Measurements from ENCODE around the gene APCDD1L. TPM values are rescaled to one million over a fixed set of nuclear protein-coding genes. Genes with fewer than 3 reads are reported as not detected.
"Not testable (repeated sequence)": the region's sequence is repeated elsewhere in the genome, so short reads cannot be mapped to it uniquely, and the experiment has no call there.

Gene APCDD1L
- polyA plus RNA-seq, 1 donor from 2014 or later = not detected

GRCh38 chr20:58508762-58509395 is 6.3 kb downstream of the APCDD1L start:
- Histone ChIP-seq H4K20me1 (ENCODE audit: insufficient read depth) (no peaks in the 10 kb centered on the region), H2AFZ (ENCODE audit: low read depth, low read length) (no peak overlapping the region), H3K79me2 (replicated peaks; ENCODE audit: insufficient read depth, low read length) (no peaks in the 10 kb centered on the region), H3K36me3 (ENCODE audit: insufficient read depth, low read length) (no peaks in the 10 kb centered on the region), H3K9ac (ENCODE audit: low read length) (no peak overlapping the region), H3K4me3 (ENCODE audit: low read length) (no peak overlapping the region), H3F3A (ENCODE audit: insufficient read depth, low read length, poor library complexity, severe bottlenecking) (no peaks in the 10 kb centered on the region), H3K27me3 (ENCODE audit: insufficient read depth, low read depth, low read length) (peaks cover 15% of the 10 kb centered on the region), H3K4me2 (ENCODE audit: low read length) (no peak overlapping the region), H3K27ac (ENCODE audit: low read length) (no peak overlapping the region), H3K9me2 (ENCODE audit: insufficient read depth, low read length) (no peaks in the 10 kb centered on the region), H3K9me3 (ENCODE audit: low read length) (peaks cover 7% of the 10 kb centered on the region)
- TF ChIP-seq CTCF (IDR thresholded peaks at IDR 0.05; ENCODE audit: poor library complexity, severe bottlenecking) = no peak

- H3K4me3 ChIP-seq (ENCODE audit: low read length); H4K20me1 ChIP-seq (ENCODE audit: insufficient read depth); H3K27me3 ChIP-seq (ENCODE audit: insufficient read depth, low read depth, low read length); H2AFZ ChIP-seq (ENCODE audit: low read depth, low read length); H3K27ac ChIP-seq (ENCODE audit: low read length); H3K9me3 ChIP-seq (ENCODE audit: low read length); H3K4me2 ChIP-seq (ENCODE audit: low read length); H3F3A ChIP-seq (ENCODE audit: insufficient read depth, low read length, poor library complexity, severe bottlenecking); H3K79me2 ChIP-seq (replicated peaks; ENCODE audit: insufficient read depth, low read length); H3K9ac ChIP-seq (ENCODE audit: low read length); H3K36me3 ChIP-seq (ENCODE audit: insufficient read depth, low read length); H3K9me2 ChIP-seq (ENCODE audit: insufficient read depth, low read length): not testable (repeated sequence)
These were observed 8.2 kb downstream of the APCDD1L start for GRCh38 chr20:58506999-58507398.

- Histone ChIP-seq H2AFZ (ENCODE audit: low read depth, low read length) (no peak overlapping the region), H3K9me3 (ENCODE audit: low read length) (peaks cover 7% of the 10 kb centered on the region), H3F3A (ENCODE audit: insufficient read depth, low read length, poor library complexity, severe bottlenecking) (no peaks in the 10 kb centered on the region), H3K27me3 (ENCODE audit: insufficient read depth, low read depth, low read length) (no peaks in the 10 kb centered on the region), H3K4me3 (ENCODE audit: low read length) (no peak overlapping the region), H3K36me3 (ENCODE audit: insufficient read depth, low read length) (no peaks in the 10 kb centered on the region), H3K9me2 (ENCODE audit: insufficient read depth, low read length) (no peaks in the 10 kb centered on the region), H3K4me2 (ENCODE audit: low read length) (no peak overlapping the region), H4K20me1 (ENCODE audit: insufficient read depth) (no peaks in the 10 kb centered on the region), H3K27ac (ENCODE audit: low read length) (no peak overlapping the region), H3K79me2 (replicated peaks; ENCODE audit: insufficient read depth, low read length) (no peaks in the 10 kb centered on the region), H3K9ac (ENCODE audit: low read length) (no peak overlapping the region)
- TF ChIP-seq TAF1 (IDR thresholded peaks at IDR 0.05; ENCODE audit: low read depth) = no peak
- no peak for TF ChIP-seq POLR2AphosphoS5 (IDR thresholded peaks at IDR 0.05)
- TF ChIP-seq SMC3 (conservative IDR thresholded peaks at IDR 0.05; ENCODE audit: poor library complexity) = no peak
- TF ChIP-seq EZH2 (IDR thresholded peaks at IDR 0.05; ENCODE audit: borderline replicate concordance, insufficient read depth, low read length, poor library complexity, severe bottlenecking) = no peak
- no peak for TF ChIP-seq RAD21 (conservative IDR thresholded peaks at IDR 0.05)
- TF ChIP-seq EP300 (conservative IDR thresholded peaks at IDR 0.05; ENCODE audit: poor library complexity, severe bottlenecking) = no peak
- no peak for TF ChIP-seq MXI1 (conservative IDR thresholded peaks at IDR 0.05; ENCODE audit: poor library complexity, severe bottlenecking)
- no peak for TF ChIP-seq REST (IDR thresholded peaks at IDR 0.05; ENCODE audit: borderline replicate concordance)
- TF ChIP-seq CTCF (IDR thresholded peaks at IDR 0.05; ENCODE audit: poor library complexity, severe bottlenecking) = no peak
These were observed 10.6 kb downstream of the APCDD1L start for GRCh38 chr20:58504566-58504965.

Data from neural cell (in vitro differentiated cells).